NCI-H82 treated with DMSO at 0.1 percent for 48 hours (cell line): ENCODE results near the gene PIGH.
"Not testable (repeated sequence)": the region's sequence is repeated elsewhere in the genome, so short reads cannot be mapped to it uniquely, and the experiment has no call there.

Source experiments
- DNase-seq: peaks from one replicate; lab custom pipeline; 2025; ENCODE audit not compliant: unreplicated experiment; lab: John Stamatoyannopoulos, UW

PIGH gene

GRCh38 chr14:67553547-67553946, 46.5 kb downstream of the PIGH start:
- DNase-seq = no peak

- no peak for DNase-seq
Measured at GRCh38 chr14:67551940-67552339, 48.1 kb downstream of the PIGH start.

GRCh38 chr14:67551123-67551522, 48.9 kb downstream of the PIGH start:
- no peak for DNase-seq

- no peak for DNase-seq
Measured at GRCh38 chr14:67549734-67550133, 50.3 kb downstream of the PIGH start.

- DNase-seq = no peak
Measured at GRCh38 chr14:67547224-67547780, 52.8 kb downstream of the PIGH start.

GRCh38 chr14:67544590-67544989, 55.5 kb downstream of the PIGH start:
- DNase-seq = no peak

GRCh38 chr14:67542620-67543019, 57.4 kb downstream of the PIGH start:
- not testable (repeated sequence) for DNase-seq

- DNase-seq = no peak
Measured at GRCh38 chr14:67541448-67542387, 58.4 kb downstream of the PIGH start.
